HG02885 (cell line): ENCODE measurements around the gene SCGB2B2.
"Not testable (repeated sequence)": the region's sequence is repeated elsewhere in the genome, so short reads cannot be mapped to it uniquely, and the experiment has no call there.

Experiments used
- ATAC-seq: cut with Tn5 transposase; IDR thresholded peaks from one replicate; pipeline ENCODE4 v1.9.1; 2021; ENCODE audit warnings: mild to moderate bottlenecking; ENCODE audit not compliant: unreplicated experiment, poor library complexity

The SCGB2B2 gene

DNA sequence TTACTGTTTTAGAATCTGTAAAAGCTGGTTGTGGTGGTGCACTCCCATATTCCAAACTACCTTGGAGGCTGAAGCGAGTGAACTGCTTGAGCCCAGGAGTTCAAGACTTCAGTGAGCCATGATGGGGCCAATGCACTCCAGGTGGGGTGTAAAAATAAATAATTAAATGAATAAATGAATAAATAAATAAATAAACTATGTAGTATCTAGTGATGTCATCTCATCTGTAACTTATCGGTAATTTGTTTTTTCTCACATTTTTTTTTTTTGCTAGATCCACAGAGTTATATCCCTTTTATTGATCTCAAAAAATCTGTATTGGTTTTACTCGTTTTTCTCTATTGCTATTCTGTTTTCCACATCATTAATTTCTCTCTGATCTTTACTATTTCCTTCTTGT lies 5.0 kb downstream of the SCGB2B2 start:
- no peak for ATAC-seq

DNA sequence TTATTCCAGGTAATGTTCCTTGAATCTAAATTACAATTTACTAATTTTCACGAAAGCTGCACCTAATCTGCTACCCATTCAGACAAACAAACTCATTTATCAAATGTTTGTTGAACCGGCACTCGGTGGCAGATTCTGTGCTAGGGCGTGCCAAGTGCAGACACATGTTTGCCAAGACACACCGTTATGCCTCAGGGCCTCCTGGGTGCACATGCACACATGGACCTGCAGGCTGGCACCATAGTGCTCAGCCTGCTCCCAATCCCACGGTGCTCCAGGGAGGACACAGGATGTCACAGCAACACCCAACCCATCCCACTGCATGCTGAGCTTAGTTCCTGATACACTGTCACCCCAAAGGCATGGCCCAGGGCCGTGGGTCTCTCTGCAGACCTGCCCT lies 7.7 kb downstream of the SCGB2B2 start:
- no peak for ATAC-seq

DNA sequence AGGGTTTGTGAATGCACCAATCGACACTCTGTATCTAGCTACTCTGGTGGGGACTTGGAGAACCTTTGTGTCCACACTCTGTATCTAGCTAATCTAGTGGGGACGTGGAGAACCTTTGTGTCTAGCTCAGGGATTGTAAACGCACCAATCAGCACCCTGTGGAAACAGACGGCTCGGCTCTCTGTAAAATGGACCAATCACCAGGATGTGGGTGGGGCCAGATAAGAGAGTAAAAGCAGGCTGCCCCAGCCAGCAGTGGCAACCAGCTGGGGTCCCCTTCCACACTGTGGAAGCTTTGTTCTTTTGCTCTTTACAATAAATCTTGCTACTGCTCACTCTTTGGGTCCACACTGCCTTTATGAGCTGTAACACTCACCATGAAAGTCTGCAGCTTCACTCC lies 8.3 kb downstream of the SCGB2B2 start:
- ATAC-seq: not testable (repeated sequence)

DNA sequence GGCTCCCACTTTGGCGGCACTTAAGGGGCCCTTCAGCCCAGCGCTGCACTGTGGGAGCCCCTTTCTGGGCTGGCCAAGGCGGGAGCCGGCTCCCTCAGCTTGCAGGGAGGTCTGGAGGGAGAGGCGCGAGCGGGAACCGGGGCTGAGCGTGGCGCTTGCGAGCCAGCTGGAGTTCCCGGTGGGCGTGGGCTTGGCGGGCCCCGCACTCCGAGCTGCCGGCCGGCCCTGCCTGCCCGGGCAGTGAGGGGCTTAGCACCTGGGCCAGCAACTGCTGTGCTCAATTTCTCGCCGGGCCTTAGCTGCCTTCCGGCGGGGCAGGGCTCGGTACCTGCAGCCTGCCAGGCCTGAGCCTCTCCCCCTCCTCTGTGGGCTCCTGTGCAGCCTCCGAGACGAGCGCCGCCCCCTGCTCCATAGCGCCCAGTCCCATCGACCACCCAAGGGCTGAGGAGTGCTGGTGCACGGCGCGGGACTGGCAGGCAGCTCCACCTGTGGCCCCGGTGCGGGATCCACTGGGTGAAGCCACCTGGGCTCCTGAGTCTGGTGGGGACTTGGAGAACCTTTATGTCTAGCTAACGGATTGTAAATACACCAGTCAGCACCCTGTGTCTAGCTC lies 8.8 kb downstream of the SCGB2B2 start:
- ATAC-seq: not testable (repeated sequence)

GRCh38 chr19:34667349-34668076 lies 9.4 kb downstream of the SCGB2B2 start:
- ATAC-seq: no peak

- ATAC-seq: no peak
Measured at GRCh38 chr19:34666958-34667265, 10.0 kb downstream of the SCGB2B2 start.

- no peak for ATAC-seq
Measured at GRCh38 chr19:34666200-34666957, 10.6 kb downstream of the SCGB2B2 start.

- ATAC-seq: not testable (repeated sequence)
Measured at GRCh38 chr19:34665275-34665674, 11.7 kb downstream of the SCGB2B2 start.

- no peak for ATAC-seq
Measured at GRCh38 chr19:34664870-34665269, 12.1 kb downstream of the SCGB2B2 start.

- no peak for ATAC-seq
Measured at GRCh38 chr19:34664168-34664567, 12.8 kb downstream of the SCGB2B2 start.

DNA sequence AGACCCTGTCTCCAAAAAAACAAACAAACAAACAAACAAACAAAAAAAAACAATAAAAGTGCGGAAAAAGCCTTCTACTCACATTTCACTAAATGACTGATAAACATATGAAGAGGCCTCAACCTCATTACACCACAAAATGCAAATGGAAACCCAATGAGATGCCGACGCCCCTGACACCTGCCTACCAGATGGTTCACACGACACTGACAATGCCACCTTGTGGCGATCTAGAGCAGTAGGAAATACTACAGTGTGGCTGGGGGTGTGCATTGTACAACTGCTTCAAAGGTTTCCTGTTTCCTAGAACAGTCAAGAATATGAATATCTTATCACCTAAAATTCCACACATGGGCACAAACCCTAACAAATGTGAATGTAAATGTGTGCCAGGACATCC lies 14.0 kb downstream of the SCGB2B2 start:
- ATAC-seq: no peak

DNA sequence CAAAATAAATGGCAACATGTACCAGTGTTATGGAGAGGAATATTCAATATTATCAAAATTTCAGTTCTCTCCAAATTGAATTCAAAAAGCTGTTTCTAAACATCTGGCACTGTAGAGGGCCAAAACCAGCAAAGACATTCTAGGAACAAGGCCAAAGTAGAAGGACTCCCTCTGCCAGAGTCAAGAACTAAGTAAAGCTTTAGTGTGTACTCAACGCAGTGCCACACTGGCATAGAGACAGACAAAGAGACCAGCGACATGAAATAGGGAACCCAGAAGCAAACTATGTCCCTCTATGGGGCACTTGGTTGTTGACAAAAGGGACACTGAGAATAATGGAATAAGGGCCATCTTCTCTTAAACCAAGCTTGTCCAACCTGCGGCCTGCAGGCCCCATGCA lies 15.6 kb downstream of the SCGB2B2 start:
- ATAC-seq: no peak

DNA sequence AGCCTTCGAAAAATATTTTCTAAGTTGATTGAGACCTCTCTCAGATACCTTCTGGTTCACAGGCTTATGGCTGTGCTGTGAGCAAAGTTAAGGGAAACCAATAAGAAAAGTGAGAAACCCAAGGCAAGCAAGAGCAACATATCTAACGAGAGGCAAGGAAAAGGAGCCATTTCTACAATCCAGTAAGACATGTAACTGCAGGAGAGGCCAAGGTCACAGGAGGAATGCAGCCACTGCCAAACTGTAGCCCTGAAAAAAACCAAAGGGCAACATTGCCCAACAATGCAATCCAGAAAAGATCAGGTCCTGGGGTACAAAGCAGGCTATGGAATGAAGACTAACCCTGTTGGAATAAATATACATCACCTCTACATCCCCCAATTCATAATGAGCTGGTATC lies 21.3 kb downstream of the SCGB2B2 start:
- no peak for ATAC-seq

- ATAC-seq: no peak
Measured at GRCh38 chr19:34654796-34655195, 22.2 kb downstream of the SCGB2B2 start.

DNA sequence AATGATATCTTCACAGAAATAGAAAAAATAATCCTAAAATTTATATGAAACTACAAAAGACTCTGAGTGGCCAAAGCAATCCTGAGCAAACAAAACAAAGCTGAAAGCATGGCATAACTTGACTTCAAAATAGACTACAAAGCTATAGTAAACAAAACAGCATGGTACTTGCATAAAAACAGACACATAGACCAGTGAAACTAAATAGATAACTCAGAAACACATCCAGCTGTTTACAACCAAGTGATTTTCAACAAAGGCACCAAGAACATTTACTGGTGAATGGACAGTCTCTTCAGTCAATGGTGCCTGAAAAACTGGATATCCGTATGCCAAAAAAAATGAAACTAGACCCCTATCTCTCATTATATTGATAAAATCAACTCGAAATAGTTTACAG lies 25.2 kb downstream of the SCGB2B2 start:
- no peak for ATAC-seq

GRCh38 chr19:34649886-34650543 lies 26.9 kb downstream of the SCGB2B2 start:
- no peak for ATAC-seq

- ATAC-seq: no peak
Measured at GRCh38 chr19:34645551-34645950, 31.4 kb downstream of the SCGB2B2 start.

DNA sequence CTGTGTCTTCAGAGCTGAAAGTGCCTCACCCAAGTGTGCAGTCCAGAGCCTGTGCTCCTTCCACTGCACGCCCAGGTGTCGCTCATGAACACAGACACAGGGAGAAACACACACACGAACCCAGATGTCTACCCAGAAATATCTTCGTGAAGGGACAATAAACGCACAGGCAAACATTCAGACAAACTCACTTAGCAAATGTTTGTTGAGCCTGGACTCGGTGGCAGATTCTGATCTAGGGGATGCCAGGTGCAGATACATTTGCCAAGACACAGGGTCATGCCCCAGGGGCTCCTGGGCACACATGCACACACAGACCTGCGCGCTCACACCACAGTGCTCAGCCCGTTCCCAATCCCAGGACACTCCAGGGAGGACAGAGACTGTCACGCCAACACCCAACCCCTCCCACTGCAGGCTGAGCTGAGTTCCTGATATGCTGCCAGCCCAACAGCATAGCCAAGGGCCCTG lies 31.9 kb downstream of the SCGB2B2 start:
- ATAC-seq: no peak

GRCh38 chr19:34642241-34642640 lies 34.7 kb downstream of the SCGB2B2 start:
- no peak for ATAC-seq

DNA sequence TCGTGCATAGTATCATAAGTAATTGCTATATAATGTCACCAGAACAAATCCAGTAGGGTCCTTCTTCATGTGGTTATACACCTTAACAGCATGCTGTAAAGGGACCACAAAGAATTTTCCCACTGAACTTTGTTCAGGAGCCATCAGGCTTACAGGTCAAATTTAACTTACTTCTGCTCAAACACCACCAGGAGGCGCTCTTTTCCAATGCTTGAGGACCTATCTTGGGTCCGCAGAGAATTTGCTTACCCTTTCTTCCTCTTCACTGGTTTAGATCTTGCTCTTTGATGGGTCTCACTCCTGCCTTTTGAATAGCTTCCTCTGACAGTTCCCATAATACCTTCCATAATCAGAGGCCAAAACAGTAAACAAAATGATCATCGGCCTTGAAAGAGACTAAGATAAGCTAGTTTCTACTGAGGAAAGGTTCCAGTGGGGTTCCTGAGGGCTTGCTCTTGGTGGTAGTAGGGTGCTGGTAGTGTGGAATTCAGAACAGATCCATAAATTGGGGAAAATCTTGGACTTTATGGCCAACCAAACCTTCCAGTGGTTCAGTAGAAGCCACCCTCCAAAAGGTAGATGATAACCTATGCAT lies 37.4 kb downstream of the SCGB2B2 start:
- no peak for ATAC-seq

DNA sequence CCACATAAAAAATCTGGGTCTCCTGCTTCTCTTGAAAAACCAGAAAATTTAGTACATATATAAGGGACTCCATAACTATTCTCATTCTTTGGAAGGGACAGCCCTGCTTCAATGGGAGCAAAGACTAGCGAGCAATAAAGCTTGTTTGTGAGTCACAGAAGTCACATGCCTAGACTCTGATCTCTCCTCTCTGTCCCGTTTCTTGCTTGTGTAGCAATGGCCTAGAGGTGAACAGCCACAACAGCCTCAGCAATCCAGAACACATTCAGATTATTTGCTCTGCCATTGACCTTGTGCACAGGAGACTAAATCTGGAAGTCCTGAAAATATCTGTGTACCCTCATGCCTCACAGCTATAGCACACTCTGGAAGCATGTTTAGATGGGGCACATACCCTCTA lies 43.2 kb downstream of the SCGB2B2 start:
- no peak for ATAC-seq
